ENCODE measurements around the gene MT1B. TPM values are rescaled to one million over a fixed set of nuclear protein-coding genes. Genes with fewer than 3 reads are reported as not detected.

The MT1B gene
- polyA plus RNA-seq, 1 donor from 2014 or later: not detected

DNA sequence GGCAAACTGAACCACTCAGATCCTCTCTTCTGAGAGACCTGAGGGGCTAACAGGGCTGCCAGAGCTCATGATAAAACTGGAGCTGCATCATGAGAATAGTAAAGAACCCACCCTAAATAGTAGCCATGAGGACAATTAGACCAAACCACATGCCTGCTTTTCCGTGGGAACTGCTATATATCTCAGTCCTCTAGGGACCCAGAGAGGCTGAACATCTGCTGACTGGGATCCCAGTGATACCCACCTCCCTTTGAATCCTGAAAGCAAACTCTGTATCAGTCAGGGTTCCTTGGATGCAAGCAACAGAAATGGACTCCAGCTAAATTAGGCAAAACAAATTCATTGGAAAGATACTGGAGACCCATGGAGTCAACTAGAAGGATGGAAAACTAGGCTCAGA, 37.1 kb downstream of the MT1B start:
- H3K4me2 ChIP-seq (ENCODE audit: low read length): no peak overlapping the region
- no peaks in the 10 kb centered on the region for H3K36me3 ChIP-seq (ENCODE audit: insufficient read depth, low read length)
- H3K79me2 ChIP-seq (replicated peaks; ENCODE audit: insufficient read depth, low read length): no peaks in the 10 kb centered on the region
- TF ChIP-seq RAD21 (conservative IDR thresholded peaks at IDR 0.05) (no peak), EZH2 (IDR thresholded peaks at IDR 0.05; ENCODE audit: borderline replicate concordance, insufficient read depth, low read length, poor library complexity, severe bottlenecking) (no peak), MXI1 (conservative IDR thresholded peaks at IDR 0.05; ENCODE audit: poor library complexity, severe bottlenecking) (no peak), REST (IDR thresholded peaks at IDR 0.05; ENCODE audit: borderline replicate concordance) (no peak), EP300 (conservative IDR thresholded peaks at IDR 0.05; ENCODE audit: poor library complexity, severe bottlenecking) (no peak), POLR2AphosphoS5 (IDR thresholded peaks at IDR 0.05) (no peak), SMC3 (conservative IDR thresholded peaks at IDR 0.05; ENCODE audit: poor library complexity) (no peak), TAF1 (IDR thresholded peaks at IDR 0.05; ENCODE audit: low read depth) (no peak)
- TF ChIP-seq, protein P1, sequence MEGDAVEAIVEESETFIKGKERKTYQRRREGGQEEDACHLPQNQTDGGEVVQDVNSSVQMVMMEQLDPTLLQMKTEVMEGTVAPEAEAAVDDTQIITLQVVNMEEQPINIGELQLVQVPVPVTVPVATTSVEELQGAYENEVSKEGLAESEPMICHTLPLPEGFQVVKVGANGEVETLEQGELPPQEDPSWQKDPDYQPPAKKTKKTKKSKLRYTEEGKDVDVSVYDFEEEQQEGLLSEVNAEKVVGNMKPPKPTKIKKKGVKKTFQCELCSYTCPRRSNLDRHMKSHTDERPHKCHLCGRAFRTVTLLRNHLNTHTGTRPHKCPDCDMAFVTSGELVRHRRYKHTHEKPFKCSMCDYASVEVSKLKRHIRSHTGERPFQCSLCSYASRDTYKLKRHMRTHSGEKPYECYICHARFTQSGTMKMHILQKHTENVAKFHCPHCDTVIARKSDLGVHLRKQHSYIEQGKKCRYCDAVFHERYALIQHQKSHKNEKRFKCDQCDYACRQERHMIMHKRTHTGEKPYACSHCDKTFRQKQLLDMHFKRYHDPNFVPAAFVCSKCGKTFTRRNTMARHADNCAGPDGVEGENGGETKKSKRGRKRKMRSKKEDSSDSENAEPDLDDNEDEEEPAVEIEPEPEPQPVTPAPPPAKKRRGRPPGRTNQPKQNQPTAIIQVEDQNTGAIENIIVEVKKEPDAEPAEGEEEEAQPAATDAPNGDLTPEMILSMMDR (IDR thresholded peaks at IDR 0.05; ENCODE audit: poor library complexity, severe bottlenecking): no peak
- H2AFZ ChIP-seq (ENCODE audit: low read depth, low read length): no peak overlapping the region
- H3K27ac ChIP-seq (ENCODE audit: low read length): no peak overlapping the region
- no peak overlapping the region for H3K4me3 ChIP-seq (ENCODE audit: low read length)
- no peak overlapping the region for H3K9ac ChIP-seq (ENCODE audit: low read length)
- H4K20me1 ChIP-seq (ENCODE audit: insufficient read depth): no peaks in the 10 kb centered on the region
- H3K27me3 ChIP-seq (ENCODE audit: insufficient read depth, low read depth, low read length): peaks cover 3% of the 10 kb centered on the region
- no peaks in the 10 kb centered on the region for H3F3A ChIP-seq (ENCODE audit: insufficient read depth, low read length, poor library complexity, severe bottlenecking)
- no peaks in the 10 kb centered on the region for H3K9me2 ChIP-seq (ENCODE audit: insufficient read depth, low read length)
- H3K9me3 ChIP-seq (ENCODE audit: low read length): no peaks in the 10 kb centered on the region

GRCh38 chr16:56689171-56689570, 37.5 kb downstream of the MT1B start:
- no peak overlapping the region for H3K9ac ChIP-seq (ENCODE audit: low read length)
- TF ChIP-seq POLR2AphosphoS5 (IDR thresholded peaks at IDR 0.05) (no peak), EZH2 (IDR thresholded peaks at IDR 0.05; ENCODE audit: borderline replicate concordance, insufficient read depth, low read length, poor library complexity, severe bottlenecking) (no peak), EP300 (conservative IDR thresholded peaks at IDR 0.05; ENCODE audit: poor library complexity, severe bottlenecking) (no peak), TAF1 (IDR thresholded peaks at IDR 0.05; ENCODE audit: low read depth) (no peak), RAD21 (conservative IDR thresholded peaks at IDR 0.05) (no peak), REST (IDR thresholded peaks at IDR 0.05; ENCODE audit: borderline replicate concordance) (no peak), SMC3 (conservative IDR thresholded peaks at IDR 0.05; ENCODE audit: poor library complexity) (no peak), MXI1 (conservative IDR thresholded peaks at IDR 0.05; ENCODE audit: poor library complexity, severe bottlenecking) (no peak)
- TF ChIP-seq, protein P1 (IDR thresholded peaks at IDR 0.05; ENCODE audit: poor library complexity, severe bottlenecking): no peak
- H3K4me2 ChIP-seq (ENCODE audit: low read length): no peak overlapping the region
- no peak overlapping the region for H3K4me3 ChIP-seq (ENCODE audit: low read length)
- no peaks in the 10 kb centered on the region for H3K79me2 ChIP-seq (replicated peaks; ENCODE audit: insufficient read depth, low read length)
- no peaks in the 10 kb centered on the region for H3K36me3 ChIP-seq (ENCODE audit: insufficient read depth, low read length)
- no peaks in the 10 kb centered on the region for H3K27me3 ChIP-seq (ENCODE audit: insufficient read depth, low read depth, low read length)
- no peak overlapping the region for H3K27ac ChIP-seq (ENCODE audit: low read length)
- H4K20me1 ChIP-seq (ENCODE audit: insufficient read depth): no peaks in the 10 kb centered on the region
- no peaks in the 10 kb centered on the region for H3K9me3 ChIP-seq (ENCODE audit: low read length)
- H3K9me2 ChIP-seq (ENCODE audit: insufficient read depth, low read length): no peaks in the 10 kb centered on the region
- no peaks in the 10 kb centered on the region for H3F3A ChIP-seq (ENCODE audit: insufficient read depth, low read length, poor library complexity, severe bottlenecking)
- no peak overlapping the region for H2AFZ ChIP-seq (ENCODE audit: low read depth, low read length)
